ENCODE results near the gene GCLC.

Gene GCLC

GRCh38 chr6:53544470-53545308 is at the start of gene GCLC (continued):
- TF ChIP-seq ZNF18 (tag by site-specific recombination; IDR thresholded peaks at IDR 0.05) (peak; percentile 84), REPIN1 (tag by site-specific recombination; IDR thresholded peaks at IDR 0.05; ENCODE audit: low read depth) (no peak), ZNF785 (tag by site-specific recombination; IDR thresholded peaks at IDR 0.05) (0 out of 2 replicates have a peak, but pooled peaks have one; percentile 5), YY1 (tag by site-specific recombination; IDR thresholded peaks at IDR 0.05) (peak; percentile 73), ZBTB6 (tag by site-specific recombination; IDR thresholded peaks at IDR 0.05) (peak; percentile 37; the same call in 1 of the 2 replicates), ZNF837 (tag by site-specific recombination; IDR thresholded peaks at IDR 0.05) (no peak), ZFP37 (tag by site-specific recombination; IDR thresholded peaks at IDR 0.05) (peak; percentile 76), AEBP2 (tag by site-specific recombination; IDR thresholded peaks at IDR 0.05; ENCODE audit: borderline replicate concordance) (no peak), HOXA7 (CRISPR knock-in tag; IDR thresholded peaks at IDR 0.05; ENCODE audit: borderline replicate concordance) (no peak), ELK4 (IDR thresholded peaks at IDR 0.05; ENCODE audit: borderline replicate concordance, low read depth, low read length) (no peak), ZSCAN30 (tag by site-specific recombination; IDR thresholded peaks at IDR 0.05) (peak; percentile 78; the same call in 1 of the 2 replicates), KLF17 (tag by site-specific recombination; IDR thresholded peaks at IDR 0.05) (peak; percentile 88), ZNF341 (tag by site-specific recombination; IDR thresholded peaks at IDR 0.05; ENCODE audit: low read depth) (no peak), PRDM10 (tag by site-specific recombination; IDR thresholded peaks at IDR 0.05) (peak; percentile 76), ZBTB44 (tag by site-specific recombination; IDR thresholded peaks at IDR 0.05) (no peak; the same call in none of the 2 replicates), ZNF843 (tag by site-specific recombination; IDR thresholded peaks at IDR 0.05) (peak; percentile 12; the same call in 1 of the 2 replicates), HOXD13 (CRISPR knock-in tag; IDR thresholded peaks at IDR 0.05; ENCODE audit: borderline replicate concordance) (0 out of 2 replicates have a peak, but pooled peaks have one; percentile 17), REST (tag by site-specific recombination; IDR thresholded peaks at IDR 0.05) (peak; percentile 72)
